Karpas-422 (cell line): ENCODE data around the gene ERAL1. TPM values are rescaled to one million over a fixed set of nuclear protein-coding genes. Genes with fewer than 3 reads are reported as not detected.
"Not testable (repeated sequence)": the region's sequence is repeated elsewhere in the genome, so short reads cannot be mapped to it uniquely, and the experiment has no call there.

ENCODE experiments used
- DNase-seq: peaks from one replicate; pipeline ENCODE4 v3.0.0-alpha.2; 2015
- H2AFZ ChIP-seq: fragments of 200-600 bp; sonication (generic); 2 replicates; pipeline ENCODE4 v1.6.1; 2014; ENCODE audit warnings: antibody characterized with exemption, low read length, mixed read lengths
- H3K27ac ChIP-seq: fragments of 200-600 bp; sonication (generic); 2 replicates; pipeline ENCODE4 v1.5.1; 2014; ENCODE audit warnings: mild to moderate bottlenecking, low read length, moderate library complexity
- H3K27me3 ChIP-seq: fragments of 200-600 bp; sonication (generic); 2 replicates; pipeline ENCODE4 v1.6.1; 2014; ENCODE audit warnings: low read length, mixed read lengths
- H3K36me3 ChIP-seq: fragments of 200-600 bp; sonication (generic); 2 replicates; pipeline ENCODE4 v1.6.1; 2014; ENCODE audit warnings: low read length, mixed read lengths; ENCODE audit not compliant: insufficient read depth
- H3K4me1 ChIP-seq: fragments of 200-600 bp; sonication (generic); 2 replicates; pipeline ENCODE4 v1.6.1; 2014; ENCODE audit warnings: mild to moderate bottlenecking, low read length, mixed read lengths
- H3K4me2 ChIP-seq: fragments of 200-600 bp; sonication (generic); 2 replicates; pipeline ENCODE4 v1.6.1; 2014; ENCODE audit warnings: low read length, low read depth, mild to moderate bottlenecking; ENCODE audit not compliant: poor library complexity, severe bottlenecking
- H3K4me3 ChIP-seq: fragments of 200-600 bp; sonication (generic); 2 replicates; pipeline ENCODE4 v1.5.1; 2014; ENCODE audit warnings: mild to moderate bottlenecking, antibody characterized with exemption, low read length, mixed read lengths
- H3K79me2 ChIP-seq: fragments of 200-600 bp; sonication (generic); 2 replicates; pipeline ENCODE4 v1.6.1; 2014; ENCODE audit warnings: mild to moderate bottlenecking, low read length, mixed read lengths
- H3K9ac ChIP-seq: fragments of 200-600 bp; sonication (generic); 2 replicates; pipeline ENCODE4 v1.6.0; 2014; ENCODE audit warnings: low read length
- H3K9me2 ChIP-seq: fragments of 200-600 bp; sonication (generic), shearing (Covaris generic); replicated peaks from 2 replicates; pipeline ENCODE4 v1.6.0; 2014; ENCODE audit warnings: mild to moderate bottlenecking, low read length, moderate library complexity; ENCODE audit not compliant: insufficient read depth
- H3K9me3 ChIP-seq: fragments of 300-700, 200-600 bp; sonication (generic); 2 replicates; pipeline ENCODE4 v1.6.1; 2014; ENCODE audit warnings: low read length, mixed read lengths
- H4K20me1 ChIP-seq: fragments of 200-600 bp; sonication (generic); 2 replicates; pipeline ENCODE4 v1.6.1; 2014; ENCODE audit warnings: mild to moderate bottlenecking, antibody characterized with exemption, low read length, low read depth; ENCODE audit not compliant: insufficient read depth
- total RNA-seq: library from RNA; depleted of rRNA; stranded (reverse); fragments of >200 nt; shearing (Covaris generic); gene quantifications from 2 replicates; pipeline ENCODE4 v1.2.3, GENCODE V29; 2014; ENCODE audit warnings: low replicate concordance

ERAL1 gene
- total RNA-seq, 1 experiment from 2014 or later, result 46.2 TPM

DNA sequence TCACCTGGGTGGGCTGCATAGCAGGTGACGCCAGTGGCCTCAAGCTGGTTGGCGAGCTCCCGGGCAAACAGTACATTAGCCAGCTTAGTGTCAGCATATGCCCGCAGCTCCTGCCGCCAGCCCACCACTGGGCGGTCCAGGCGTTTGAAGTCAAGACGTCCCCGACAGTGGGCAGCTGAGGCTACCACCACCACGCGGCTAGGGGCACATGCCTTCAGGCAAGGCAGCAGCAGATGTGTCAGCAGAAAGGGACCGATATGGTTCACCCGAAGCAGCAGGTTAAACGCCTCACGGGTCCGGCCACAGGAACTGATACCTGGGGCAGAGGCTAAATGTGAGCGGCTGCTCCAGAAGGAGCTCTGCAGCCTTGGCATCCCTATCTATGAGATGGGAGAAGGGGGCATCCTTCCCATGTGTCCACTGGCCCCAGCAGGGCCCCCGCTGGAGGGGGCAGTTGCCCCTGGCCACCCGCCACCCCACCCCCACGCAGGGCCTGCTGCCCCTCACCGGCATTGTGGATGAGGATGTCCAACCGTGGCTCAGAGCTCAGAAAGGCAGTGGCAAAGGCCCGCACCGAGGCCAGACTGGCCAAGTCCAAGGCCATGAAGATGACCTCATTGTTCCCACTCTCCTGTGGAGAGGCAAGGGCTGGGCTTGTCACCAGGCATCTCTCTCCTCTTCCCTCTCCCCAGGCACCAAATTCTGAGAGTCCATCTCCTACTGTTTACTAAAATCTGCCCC, 46.3 kb downstream of the ERAL1 start:
- Histone ChIP-seq H3K9ac (peak overlapping the region; percentile 93), H3K4me2 (peak overlapping the region; percentile 73), H3K27ac (peak overlapping the region; percentile 49; the same call in 1 of the 2 replicates), H3K9me2 (no peaks in the 10 kb centered on the region), H3K4me3 (peak overlapping the region; percentile 79), H4K20me1 (no peaks in the 10 kb centered on the region; the same call in 1 of the 2 replicates), H2AFZ (no peak overlapping the region), H3K27me3 (no peaks in the 10 kb centered on the region), H3K79me2 (peaks cover 36% of the 10 kb centered on the region), H3K9me3 (no peaks in the 10 kb centered on the region), H3K36me3 (peaks cover 8% of the 10 kb centered on the region; the same call in 1 of the 2 replicates), H3K4me1 (peaks cover 36% of the 10 kb centered on the region)
- DNase-seq, result no peak

- Histone ChIP-seq H3K4me2 (peak overlapping the region; percentile 73), H3K4me3 (peak overlapping the region; percentile 79), H3K9ac (peak overlapping the region; percentile 93), H2AFZ (peak overlapping the region; percentile 4; the same call in 1 of the 2 replicates), H3K79me2 (peaks cover 26% of the 10 kb centered on the region), H3K27me3 (no peaks in the 10 kb centered on the region), H3K27ac (peak overlapping the region; percentile 49), H3K9me3 (no peaks in the 10 kb centered on the region), H3K36me3 (peaks cover 8% of the 10 kb centered on the region; the same call in 1 of the 2 replicates), H4K20me1 (no peaks in the 10 kb centered on the region), H3K9me2 (no peaks in the 10 kb centered on the region), H3K4me1 (peaks cover 32% of the 10 kb centered on the region)
- DNase-seq, result peak; percentile 86
Observed at GRCh38 chr17:28901866-28902818, 47.3 kb downstream of the ERAL1 start.

DNA sequence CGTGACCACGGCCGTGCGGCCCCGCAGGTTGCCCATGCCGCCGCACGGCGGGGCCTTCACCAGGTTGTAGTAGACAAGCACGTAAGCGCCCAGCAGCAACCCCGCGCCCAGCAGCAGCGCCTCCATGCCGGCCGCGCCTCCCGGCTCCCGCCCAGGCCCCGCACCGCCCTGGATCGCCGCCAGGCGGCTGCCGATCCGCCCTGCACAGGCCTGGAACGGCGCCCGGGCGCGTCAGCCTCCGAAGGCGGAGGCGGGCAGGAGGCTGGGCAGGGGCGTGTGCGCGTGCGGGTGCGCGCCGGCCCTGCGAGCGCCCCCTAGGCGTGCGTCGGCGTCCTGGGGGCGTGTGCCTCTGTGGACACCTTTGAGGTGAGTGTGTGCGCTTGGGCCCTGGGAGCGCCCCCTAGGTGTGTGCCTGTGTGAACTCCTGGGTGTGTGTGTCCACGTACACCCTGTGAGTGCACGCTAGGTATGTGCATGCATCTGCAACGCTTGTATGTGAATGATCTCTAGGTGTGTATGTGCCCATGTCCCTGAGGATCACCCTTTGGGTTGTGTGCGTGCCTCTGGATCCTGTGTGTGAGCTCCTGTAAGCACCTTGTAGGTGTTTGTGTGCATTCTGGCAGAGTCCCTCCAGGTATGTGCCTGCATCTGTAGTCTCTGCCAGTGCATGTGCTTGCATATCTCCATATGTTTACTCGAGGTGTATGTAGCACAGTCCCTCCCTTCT, 48.2 kb downstream of the ERAL1 start, which contains the start of gene DHRS13:
Gene DHRS13 (minus strand): TSS at position 261 of the 727 bp plus-strand sequence. CDS start 135 bp downstream, at position 126.
- Histone ChIP-seq H2AFZ (peak within 1 kb of the TSS; percentile 4; the same call in 1 of the 2 replicates), H3K4me1 (peaks cover 28% of the 10 kb centered on the region), H3K9me3 (no peaks in the 10 kb centered on the region), H3K9ac (peak within 1 kb of the TSS; percentile 93), H3K4me2 (peak within 1 kb of the TSS; percentile 73), H3K27me3 (no peaks in the 10 kb centered on the region), H3K4me3 (peak within 1 kb of the TSS; percentile 79), H3K9me2 (no peaks in the 10 kb centered on the region), H3K36me3 (peaks cover 8% of the 10 kb centered on the region; the same call in 1 of the 2 replicates), H3K79me2 (peaks cover 24% of the 10 kb centered on the region), H3K27ac (peak within 1 kb of the TSS; percentile 49), H4K20me1 (no peaks in the 10 kb centered on the region)
- DNase-seq, result peak; percentile 98

GRCh38 chr17:28903546-28903841, 48.7 kb downstream of the ERAL1 start:
- H3K9me3 ChIP-seq, H4K20me1 ChIP-seq, H3K36me3 ChIP-seq, H3K27me3 ChIP-seq, H3K27ac ChIP-seq, H3K9me2 ChIP-seq, H2AFZ ChIP-seq, DNase-seq: not testable (repeated sequence)
- Histone ChIP-seq H3K4me2 (peak overlapping the region; percentile 45), H3K4me1 (peaks cover 23% of the 10 kb centered on the region), H3K9ac (peak overlapping the region; percentile 18; the same call in 1 of the 2 replicates), H3K79me2 (peaks cover 24% of the 10 kb centered on the region), H3K4me3 (peak overlapping the region; percentile 51; the same call in 1 of the 2 replicates)

GRCh38 chr17:28904800-28905199, 50.0 kb downstream of the ERAL1 start:
- no peak for DNase-seq
- Histone ChIP-seq H3K4me2 (no peak overlapping the region), H3K4me3 (no peak overlapping the region), H3K4me1 (peaks cover 17% of the 10 kb centered on the region), H4K20me1 (no peaks in the 10 kb centered on the region), H3K9me2 (no peaks in the 10 kb centered on the region), H3K9ac (no peak overlapping the region), H3K36me3 (peaks cover 20% of the 10 kb centered on the region; the same call in 1 of the 2 replicates), H3K27ac (no peak overlapping the region), H3K79me2 (peaks cover 24% of the 10 kb centered on the region), H2AFZ (no peak overlapping the region), H3K27me3 (no peaks in the 10 kb centered on the region), H3K9me3 (no peaks in the 10 kb centered on the region)

DNA sequence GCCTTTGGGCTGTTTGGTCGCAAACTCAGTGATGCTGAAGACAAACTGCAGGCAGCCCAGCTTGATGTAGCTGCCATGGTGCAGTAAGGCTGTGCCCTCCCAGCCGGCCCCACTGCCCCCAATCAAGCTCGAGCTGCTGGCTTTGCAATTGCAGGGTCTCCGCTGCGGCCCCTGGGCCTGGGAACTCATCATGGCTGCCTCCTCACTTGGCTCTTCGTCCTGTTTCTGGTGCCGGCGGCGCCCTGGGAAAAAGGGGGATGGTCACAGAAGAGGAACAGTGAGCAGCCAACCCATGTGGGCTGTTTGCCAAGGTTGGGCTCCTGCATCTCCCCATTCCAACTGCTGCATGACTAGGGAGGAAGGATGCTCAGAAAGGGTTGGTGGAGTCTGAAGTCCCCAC, 51.5 kb downstream of the ERAL1 start:
- no peak overlapping the region for H3K9ac ChIP-seq
- no peaks in the 10 kb centered on the region for H3K9me2 ChIP-seq
- H4K20me1 ChIP-seq, result no peaks in the 10 kb centered on the region
- DNase-seq, result no peak
- no peak overlapping the region for H2AFZ ChIP-seq
- H3K4me3 ChIP-seq, result no peak overlapping the region
- no peaks in the 10 kb centered on the region for H3K27me3 ChIP-seq
- peaks cover 12% of the 10 kb centered on the region for H3K79me2 ChIP-seq
- no peaks in the 10 kb centered on the region for H3K9me3 ChIP-seq
- peaks cover 26% of the 10 kb centered on the region; the same call in 1 of the 2 replicates for H3K36me3 ChIP-seq
- no peak overlapping the region for H3K27ac ChIP-seq
- H3K4me1 ChIP-seq, result peaks cover 11% of the 10 kb centered on the region
- no peak overlapping the region for H3K4me2 ChIP-seq

DNA sequence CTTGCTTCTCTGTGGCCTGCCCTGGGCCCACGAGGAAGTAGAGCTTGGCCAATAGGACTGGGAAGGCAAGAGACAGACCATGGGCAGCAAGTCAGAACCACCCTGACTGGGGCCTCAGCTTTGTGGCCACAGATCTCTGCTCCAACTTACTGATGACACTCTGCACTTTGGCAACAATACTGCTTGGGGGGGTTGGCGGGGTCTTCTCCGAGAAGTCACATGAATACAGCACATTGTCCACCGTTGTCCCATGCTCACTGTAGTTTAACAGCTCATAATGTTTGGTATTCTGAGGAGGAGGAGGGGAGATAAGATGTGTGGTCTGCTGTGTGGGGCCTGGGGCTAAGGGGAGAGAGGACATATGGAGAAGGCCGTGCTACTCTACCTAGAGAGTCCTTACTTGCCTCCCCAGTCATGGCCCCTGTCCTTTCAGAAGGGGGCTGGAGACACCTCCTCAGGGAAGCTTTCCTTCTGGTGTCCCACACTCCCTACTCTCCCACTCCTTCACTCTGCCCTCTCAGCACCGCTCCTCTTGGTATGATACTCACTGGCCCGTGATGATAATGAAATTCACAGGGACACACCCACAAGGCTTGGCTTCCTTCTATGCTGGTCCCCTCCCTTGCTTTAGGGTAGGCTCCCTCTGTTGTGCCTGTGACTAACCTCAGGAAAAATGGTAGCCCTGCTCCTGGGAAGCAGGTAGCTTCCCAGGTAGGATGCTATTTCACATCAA, 52.1 kb downstream of the ERAL1 start:
- Histone ChIP-seq H3K27ac (no peak overlapping the region), H3K4me1 (peaks cover 5% of the 10 kb centered on the region), H3K36me3 (peaks cover 31% of the 10 kb centered on the region; the same call in 1 of the 2 replicates), H3K9me3 (no peaks in the 10 kb centered on the region), H3K79me2 (peaks cover 6% of the 10 kb centered on the region), H4K20me1 (no peaks in the 10 kb centered on the region), H3K9ac (no peak overlapping the region), H2AFZ (no peak overlapping the region), H3K9me2 (no peaks in the 10 kb centered on the region), H3K4me3 (no peak overlapping the region), H3K27me3 (no peaks in the 10 kb centered on the region), H3K4me2 (no peak overlapping the region)
- DNase-seq, result no peak
